ENCODE data around the gene PCNX2. TPM values are rescaled to one million over a fixed set of nuclear protein-coding genes. Genes with fewer than 3 reads are reported as not detected.

The PCNX2 gene
- total and polyA plus RNA-seq, 2 experiments from 2014 or later: 42.9 to 88.3 TPM

DNA sequence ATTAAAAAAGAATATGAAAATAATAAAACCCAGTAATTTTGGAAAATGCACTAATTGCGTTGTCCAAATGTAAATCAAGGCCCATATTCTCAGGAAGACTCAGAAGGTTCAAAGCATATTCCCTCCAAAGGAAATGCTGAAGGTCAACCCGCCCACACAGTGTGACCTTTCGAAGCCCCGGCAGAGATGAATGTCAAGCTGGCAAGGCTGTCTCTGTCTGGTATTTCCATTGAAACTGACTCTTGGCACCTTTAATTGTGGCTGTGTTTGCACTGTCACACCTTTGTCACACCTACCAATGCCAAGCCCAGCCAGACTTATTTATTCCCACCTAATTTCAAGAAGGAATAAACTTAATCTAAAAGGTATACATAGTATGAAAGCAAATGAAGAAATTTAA, 262.6 kb downstream of the PCNX2 start:
- Mint-ChIP-seq H3K27ac (no peak overlapping the region), H3K9me3 (no peaks in the 10 kb centered on the region), H3K4me3 (no peak overlapping the region), H3K36me3 (ENCODE audit: low read depth) (peaks cover 16% of the 10 kb centered on the region), H3K27me3 (ENCODE audit: insufficient read depth, low read depth, poor library complexity) (peaks cover 3% of the 10 kb centered on the region), H3K4me1 (peaks cover 1% of the 10 kb centered on the region; the same call in 1 of the 3 replicates)
- no peaks in the 10 kb centered on the region for H4K20me1 ChIP-seq (replicated peaks; ENCODE audit: insufficient read depth)
- DNase-seq (ENCODE audit: low spot score) (no peak), ATAC-seq (no peak)
- no peak overlapping the region for H3K4me2 ChIP-seq
- H2AFZ ChIP-seq: no peak overlapping the region
- no peak for TF ChIP-seq EZH2phosphoT487 (IDR thresholded peaks at IDR 0.05; ENCODE audit: unreplicated experiment)
- TF ChIP-seq POLR2AphosphoS5 (IDR thresholded peaks at IDR 0.05; ENCODE audit: low read depth): no peak
- no peak for TF ChIP-seq CREB1 (CRISPR knock-in tag; IDR thresholded peaks at IDR 0.05; ENCODE audit: low read depth)
- no peak for TF ChIP-seq JUNB (IDR thresholded peaks at IDR 0.05; ENCODE audit: unreplicated experiment)
- no peak for TF ChIP-seq ZNF331 (CRISPR knock-in tag; IDR thresholded peaks at IDR 0.05; ENCODE audit: low read depth)
- TF ChIP-seq, protein P1, sequence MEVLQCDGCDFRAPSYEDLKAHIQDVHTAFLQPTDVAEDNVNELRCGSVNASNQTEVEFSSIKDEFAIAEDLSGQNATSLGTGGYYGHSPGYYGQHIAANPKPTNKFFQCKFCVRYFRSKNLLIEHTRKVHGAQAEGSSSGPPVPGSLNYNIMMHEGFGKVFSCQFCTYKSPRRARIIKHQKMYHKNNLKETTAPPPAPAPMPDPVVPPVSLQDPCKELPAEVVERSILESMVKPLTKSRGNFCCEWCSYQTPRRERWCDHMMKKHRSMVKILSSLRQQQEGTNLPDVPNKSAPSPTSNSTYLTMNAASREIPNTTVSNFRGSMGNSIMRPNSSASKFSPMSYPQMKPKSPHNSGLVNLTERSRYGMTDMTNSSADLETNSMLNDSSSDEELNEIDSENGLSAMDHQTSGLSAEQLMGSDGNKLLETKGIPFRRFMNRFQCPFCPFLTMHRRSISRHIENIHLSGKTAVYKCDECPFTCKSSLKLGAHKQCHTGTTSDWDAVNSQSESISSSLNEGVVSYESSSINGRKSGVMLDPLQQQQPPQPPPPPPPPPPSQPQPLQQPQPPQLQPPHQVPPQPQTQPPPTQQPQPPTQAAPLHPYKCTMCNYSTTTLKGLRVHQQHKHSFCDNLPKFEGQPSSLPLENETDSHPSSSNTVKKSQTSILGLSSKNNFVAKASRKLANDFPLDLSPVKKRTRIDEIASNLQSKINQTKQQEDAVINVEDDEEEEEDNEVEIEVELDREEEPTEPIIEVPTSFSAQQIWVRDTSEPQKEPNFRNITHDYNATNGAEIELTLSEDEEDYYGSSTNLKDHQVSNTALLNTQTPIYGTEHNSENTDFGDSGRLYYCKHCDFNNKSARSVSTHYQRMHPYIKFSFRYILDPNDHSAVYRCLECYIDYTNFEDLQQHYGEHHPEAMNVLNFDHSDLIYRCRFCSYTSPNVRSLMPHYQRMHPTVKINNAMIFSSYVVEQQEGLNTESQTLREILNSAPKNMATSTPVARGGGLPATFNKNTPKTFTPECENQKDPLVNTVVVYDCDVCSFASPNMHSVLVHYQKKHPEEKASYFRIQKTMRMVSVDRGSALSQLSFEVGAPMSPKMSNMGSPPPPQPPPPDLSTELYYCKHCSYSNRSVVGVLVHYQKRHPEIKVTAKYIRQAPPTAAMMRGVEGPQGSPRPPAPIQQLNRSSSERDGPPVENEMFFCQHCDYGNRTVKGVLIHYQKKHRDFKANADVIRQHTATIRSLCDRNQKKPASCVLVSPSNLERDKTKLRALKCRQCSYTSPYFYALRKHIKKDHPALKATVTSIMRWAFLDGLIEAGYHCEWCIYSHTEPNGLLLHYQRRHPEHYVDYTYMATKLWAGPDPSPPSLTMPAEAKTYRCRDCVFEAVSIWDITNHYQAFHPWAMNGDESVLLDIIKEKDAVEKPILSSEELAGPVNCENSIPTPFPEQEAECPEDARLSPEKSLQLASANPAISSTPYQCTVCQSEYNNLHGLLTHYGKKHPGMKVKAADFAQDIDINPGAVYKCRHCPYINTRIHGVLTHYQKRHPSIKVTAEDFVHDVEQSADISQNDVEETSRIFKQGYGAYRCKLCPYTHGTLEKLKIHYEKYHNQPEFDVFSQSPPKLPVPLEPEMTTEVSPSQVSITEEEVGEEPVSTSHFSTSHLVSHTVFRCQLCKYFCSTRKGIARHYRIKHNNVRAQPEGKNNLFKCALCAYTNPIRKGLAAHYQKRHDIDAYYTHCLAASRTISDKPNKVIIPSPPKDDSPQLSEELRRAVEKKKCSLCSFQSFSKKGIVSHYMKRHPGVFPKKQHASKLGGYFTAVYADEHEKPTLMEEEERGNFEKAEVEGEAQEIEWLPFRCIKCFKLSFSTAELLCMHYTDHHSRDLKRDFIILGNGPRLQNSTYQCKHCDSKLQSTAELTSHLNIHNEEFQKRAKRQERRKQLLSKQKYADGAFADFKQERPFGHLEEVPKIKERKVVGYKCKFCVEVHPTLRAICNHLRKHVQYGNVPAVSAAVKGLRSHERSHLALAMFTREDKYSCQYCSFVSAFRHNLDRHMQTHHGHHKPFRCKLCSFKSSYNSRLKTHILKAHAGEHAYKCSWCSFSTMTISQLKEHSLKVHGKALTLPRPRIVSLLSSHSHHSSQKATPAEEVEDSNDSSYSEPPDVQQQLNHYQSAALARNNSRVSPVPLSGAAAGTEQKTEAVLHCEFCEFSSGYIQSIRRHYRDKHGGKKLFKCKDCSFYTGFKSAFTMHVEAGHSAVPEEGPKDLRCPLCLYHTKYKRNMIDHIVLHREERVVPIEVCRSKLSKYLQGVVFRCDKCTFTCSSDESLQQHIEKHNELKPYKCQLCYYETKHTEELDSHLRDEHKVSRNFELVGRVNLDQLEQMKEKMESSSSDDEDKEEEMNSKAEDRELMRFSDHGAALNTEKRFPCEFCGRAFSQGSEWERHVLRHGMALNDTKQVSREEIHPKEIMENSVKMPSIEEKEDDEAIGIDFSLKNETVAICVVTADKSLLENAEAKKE (CRISPR knock-in tag; IDR thresholded peaks at IDR 0.05): no peak
- TF ChIP-seq STAT1 (IDR thresholded peaks at IDR 0.05; ENCODE audit: unreplicated experiment): no peak
- TF ChIP-seq, protein P2, sequence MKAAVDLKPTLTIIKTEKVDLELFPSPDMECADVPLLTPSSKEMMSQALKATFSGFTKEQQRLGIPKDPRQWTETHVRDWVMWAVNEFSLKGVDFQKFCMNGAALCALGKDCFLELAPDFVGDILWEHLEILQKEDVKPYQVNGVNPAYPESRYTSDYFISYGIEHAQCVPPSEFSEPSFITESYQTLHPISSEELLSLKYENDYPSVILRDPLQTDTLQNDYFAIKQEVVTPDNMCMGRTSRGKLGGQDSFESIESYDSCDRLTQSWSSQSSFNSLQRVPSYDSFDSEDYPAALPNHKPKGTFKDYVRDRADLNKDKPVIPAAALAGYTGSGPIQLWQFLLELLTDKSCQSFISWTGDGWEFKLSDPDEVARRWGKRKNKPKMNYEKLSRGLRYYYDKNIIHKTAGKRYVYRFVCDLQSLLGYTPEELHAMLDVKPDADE (IDR thresholded peaks at IDR 0.05): no peak
- TF ChIP-seq EZH2 (IDR thresholded peaks at IDR 0.05; ENCODE audit: low read depth, unreplicated experiment): no peak
- TF ChIP-seq, protein P3, sequence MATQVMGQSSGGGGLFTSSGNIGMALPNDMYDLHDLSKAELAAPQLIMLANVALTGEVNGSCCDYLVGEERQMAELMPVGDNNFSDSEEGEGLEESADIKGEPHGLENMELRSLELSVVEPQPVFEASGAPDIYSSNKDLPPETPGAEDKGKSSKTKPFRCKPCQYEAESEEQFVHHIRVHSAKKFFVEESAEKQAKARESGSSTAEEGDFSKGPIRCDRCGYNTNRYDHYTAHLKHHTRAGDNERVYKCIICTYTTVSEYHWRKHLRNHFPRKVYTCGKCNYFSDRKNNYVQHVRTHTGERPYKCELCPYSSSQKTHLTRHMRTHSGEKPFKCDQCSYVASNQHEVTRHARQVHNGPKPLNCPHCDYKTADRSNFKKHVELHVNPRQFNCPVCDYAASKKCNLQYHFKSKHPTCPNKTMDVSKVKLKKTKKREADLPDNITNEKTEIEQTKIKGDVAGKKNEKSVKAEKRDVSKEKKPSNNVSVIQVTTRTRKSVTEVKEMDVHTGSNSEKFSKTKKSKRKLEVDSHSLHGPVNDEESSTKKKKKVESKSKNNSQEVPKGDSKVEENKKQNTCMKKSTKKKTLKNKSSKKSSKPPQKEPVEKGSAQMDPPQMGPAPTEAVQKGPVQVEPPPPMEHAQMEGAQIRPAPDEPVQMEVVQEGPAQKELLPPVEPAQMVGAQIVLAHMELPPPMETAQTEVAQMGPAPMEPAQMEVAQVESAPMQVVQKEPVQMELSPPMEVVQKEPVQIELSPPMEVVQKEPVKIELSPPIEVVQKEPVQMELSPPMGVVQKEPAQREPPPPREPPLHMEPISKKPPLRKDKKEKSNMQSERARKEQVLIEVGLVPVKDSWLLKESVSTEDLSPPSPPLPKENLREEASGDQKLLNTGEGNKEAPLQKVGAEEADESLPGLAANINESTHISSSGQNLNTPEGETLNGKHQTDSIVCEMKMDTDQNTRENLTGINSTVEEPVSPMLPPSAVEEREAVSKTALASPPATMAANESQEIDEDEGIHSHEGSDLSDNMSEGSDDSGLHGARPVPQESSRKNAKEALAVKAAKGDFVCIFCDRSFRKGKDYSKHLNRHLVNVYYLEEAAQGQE (IDR thresholded peaks at IDR 0.05; ENCODE audit: unreplicated experiment): no peak
- no peak overlapping the region for H3K4me3 ChIP-seq
- H3F3A ChIP-seq (replicated peaks; ENCODE audit: low read depth): no peaks in the 10 kb centered on the region
- no peaks in the 10 kb centered on the region for H3K79me2 ChIP-seq (replicated peaks; ENCODE audit: insufficient read depth)
- no peaks in the 10 kb centered on the region for H3K9me2 ChIP-seq (ENCODE audit: insufficient read depth)
- H3K27ac ChIP-seq (ENCODE audit: low read depth): no peak overlapping the region
- H3K4me1 ChIP-seq (ENCODE audit: insufficient read depth): peaks cover 3% of the 10 kb centered on the region; the same call in 1 of the 2 replicates
- H3K36me3 ChIP-seq (ENCODE audit: insufficient read depth): no peaks in the 10 kb centered on the region
- no peaks in the 10 kb centered on the region for H3K27me3 ChIP-seq (ENCODE audit: insufficient read depth)
